Measurements from ENCODE around the gene ZNF283. TPM values are rescaled to one million over a fixed set of nuclear protein-coding genes. Genes with fewer than 3 reads are reported as not detected.
"Not testable (repeated sequence)": the region's sequence is repeated elsewhere in the genome, so short reads cannot be mapped to it uniquely, and the experiment has no call there.

The ZNF283 gene
- total RNA-seq, 4 donors from 2014 or later: 9.6 to 11.4 (median 10.5) TPM

DNA sequence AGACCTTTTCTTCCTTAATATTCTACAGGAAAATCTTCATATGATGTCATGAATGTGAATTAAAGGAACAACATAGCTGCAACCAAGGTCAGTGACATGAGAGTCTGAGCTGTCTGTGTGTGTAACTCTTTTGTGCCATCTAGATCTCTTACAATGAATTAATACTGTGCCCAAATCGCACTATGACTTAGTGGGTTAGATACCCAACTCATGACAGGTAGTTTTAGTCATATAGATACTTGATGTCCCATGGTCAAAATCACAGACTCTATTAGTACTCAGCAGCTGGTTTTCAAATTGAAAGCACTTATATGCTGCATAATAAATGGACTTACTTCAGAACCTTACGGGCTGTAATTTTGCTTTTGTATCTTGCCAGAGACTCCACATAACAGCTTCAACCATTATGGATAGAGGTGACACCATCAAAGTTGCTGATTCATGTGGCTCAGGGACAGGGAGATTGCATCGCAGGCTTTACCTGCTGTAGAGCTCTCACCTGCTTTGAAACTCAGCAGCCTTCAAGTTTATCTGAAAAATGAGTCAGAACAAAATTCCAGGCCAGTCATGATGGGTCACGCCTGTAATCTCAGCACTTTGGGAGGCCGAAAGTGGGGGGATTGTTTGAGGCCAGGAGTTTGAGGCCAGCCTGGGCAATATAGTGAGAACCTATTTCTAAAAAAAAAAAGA is 12.3 kb upstream of the ZNF283 start:
- H3K4me3 ChIP-seq: no peak overlapping the region
- H3K36me3 ChIP-seq: no peaks in the 10 kb centered on the region
- H3K4me1 ChIP-seq: no peaks in the 10 kb centered on the region
- H3K9me3 ChIP-seq: no peaks in the 10 kb centered on the region
- peaks cover 6% of the 10 kb centered on the region for H3K27me3 ChIP-seq
- TF ChIP-seq EP300 (IDR thresholded peaks at IDR 0.05): no peak
- no peak for TF ChIP-seq POLR2AphosphoS5 (IDR thresholded peaks at IDR 0.05)
- TF ChIP-seq, protein P1, sequence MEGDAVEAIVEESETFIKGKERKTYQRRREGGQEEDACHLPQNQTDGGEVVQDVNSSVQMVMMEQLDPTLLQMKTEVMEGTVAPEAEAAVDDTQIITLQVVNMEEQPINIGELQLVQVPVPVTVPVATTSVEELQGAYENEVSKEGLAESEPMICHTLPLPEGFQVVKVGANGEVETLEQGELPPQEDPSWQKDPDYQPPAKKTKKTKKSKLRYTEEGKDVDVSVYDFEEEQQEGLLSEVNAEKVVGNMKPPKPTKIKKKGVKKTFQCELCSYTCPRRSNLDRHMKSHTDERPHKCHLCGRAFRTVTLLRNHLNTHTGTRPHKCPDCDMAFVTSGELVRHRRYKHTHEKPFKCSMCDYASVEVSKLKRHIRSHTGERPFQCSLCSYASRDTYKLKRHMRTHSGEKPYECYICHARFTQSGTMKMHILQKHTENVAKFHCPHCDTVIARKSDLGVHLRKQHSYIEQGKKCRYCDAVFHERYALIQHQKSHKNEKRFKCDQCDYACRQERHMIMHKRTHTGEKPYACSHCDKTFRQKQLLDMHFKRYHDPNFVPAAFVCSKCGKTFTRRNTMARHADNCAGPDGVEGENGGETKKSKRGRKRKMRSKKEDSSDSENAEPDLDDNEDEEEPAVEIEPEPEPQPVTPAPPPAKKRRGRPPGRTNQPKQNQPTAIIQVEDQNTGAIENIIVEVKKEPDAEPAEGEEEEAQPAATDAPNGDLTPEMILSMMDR (IDR thresholded peaks at IDR 0.05): no peak
- no peak for TF ChIP-seq POLR2A (IDR thresholded peaks at IDR 0.05)
- WGBS, 2 donors (ENCODE audit: low coverage in 1 of 2): 66 to 100% methylated on average over 2 to 4 of the region's 5 CpGs
- H3K27ac ChIP-seq: no peak overlapping the region
- no peak for ATAC-seq

- ATAC-seq, H3K9me3 ChIP-seq, H3K27me3 ChIP-seq, H3K4me3 ChIP-seq, H3K36me3 ChIP-seq, H3K27ac ChIP-seq: not testable (repeated sequence)
- 54% methylated on average over 1 of the region's 1 CpG; no CpG with 5 or more reads in 1 of the 2 donors for WGBS, 2 donors (ENCODE audit: low coverage in 1 of 2)
- H3K4me1 ChIP-seq: peaks cover 0 to 10% (median 5%) of the 10 kb centered on the region in 3 donors
Measured at GRCh38 chr19:43817454-43817853, 9.7 kb upstream of the ZNF283 start.

DNA sequence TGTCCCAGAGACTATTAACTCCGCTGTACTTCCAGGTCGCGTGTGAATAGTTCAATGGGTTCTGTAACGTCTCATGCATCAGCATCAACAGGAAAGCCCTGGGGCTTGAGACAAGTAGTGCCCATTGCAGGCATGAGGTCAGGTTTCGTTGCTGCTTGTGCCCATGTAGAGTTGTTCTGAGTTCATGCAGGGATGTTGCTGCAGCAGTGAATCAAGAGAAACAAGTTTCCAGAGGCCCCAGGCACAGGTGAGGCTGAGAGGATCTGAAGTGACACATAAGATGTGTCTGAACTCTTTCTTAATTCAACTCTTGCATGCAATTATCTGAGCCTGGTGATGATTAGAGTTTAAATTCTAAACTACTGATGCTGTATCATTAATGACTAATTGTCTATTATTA is 8.6 kb upstream of the ZNF283 start:
- Histone ChIP-seq H3K9me3 (no peaks in the 10 kb centered on the region), H3K27me3 (peaks cover 7% of the 10 kb centered on the region), H3K4me3 (no peak overlapping the region), H3K27ac (no peak overlapping the region), H3K36me3 (no peaks in the 10 kb centered on the region), H3K4me1 (peaks cover 0 to 10% (median 5%) of the 10 kb centered on the region in 3 donors)
- no peak for ATAC-seq
- TF ChIP-seq EP300 (IDR thresholded peaks at IDR 0.05) (no peak), POLR2A (IDR thresholded peaks at IDR 0.05) (no peak), POLR2AphosphoS5 (IDR thresholded peaks at IDR 0.05) (no peak)
- TF ChIP-seq, protein P1 (IDR thresholded peaks at IDR 0.05): no peak
- WGBS, 2 donors (ENCODE audit: low coverage in 1 of 2): 73 to 90% methylated on average over 3 to 5 of the region's 5 CpGs

DNA sequence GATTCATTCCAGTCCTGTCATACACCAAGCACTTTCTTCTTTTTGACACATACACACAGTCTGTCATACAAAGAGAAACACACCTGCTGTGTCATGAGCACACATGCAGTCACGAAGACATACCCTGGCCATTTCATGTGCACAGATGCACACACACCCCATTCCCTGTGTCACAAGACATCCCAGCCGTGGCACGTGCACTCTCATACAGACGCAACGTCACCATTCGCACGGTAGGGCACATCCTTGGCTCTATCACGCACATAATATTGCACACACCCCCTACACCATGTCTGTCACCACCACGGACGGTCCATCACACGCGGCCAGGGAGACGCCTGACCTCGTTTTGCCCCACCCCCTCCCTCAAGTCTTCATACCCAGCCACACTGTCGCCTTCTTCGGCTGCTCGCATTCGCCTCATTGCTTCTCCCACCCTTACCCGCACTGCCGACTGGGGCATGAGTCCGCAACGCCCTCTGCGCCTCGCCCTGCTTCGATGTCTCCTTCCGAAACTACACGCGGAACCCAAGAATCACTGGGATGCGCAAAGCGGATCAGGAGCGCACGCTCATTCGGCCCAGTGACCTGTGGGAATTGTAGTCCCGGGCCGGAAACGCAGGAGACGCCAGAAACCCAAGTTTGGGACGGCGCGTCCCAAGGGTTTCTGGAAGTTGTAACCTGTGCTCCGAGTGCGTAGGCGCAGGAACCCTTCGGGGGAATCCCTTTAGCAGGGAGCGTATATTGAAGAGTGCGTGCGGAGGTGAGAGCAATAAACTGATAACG is 6.8 kb upstream of the ZNF283 start:
- Histone ChIP-seq H3K27ac (no peak overlapping the region), H3K9me3 (no peaks in the 10 kb centered on the region), H3K4me3 (peak overlapping the region; percentile 8 to 51), H3K27me3 (peaks cover 7% of the 10 kb centered on the region), H3K36me3 (no peaks in the 10 kb centered on the region), H3K4me1 (peaks cover 0 to 10% (median 5%) of the 10 kb centered on the region in 3 donors)
- WGBS, 2 donors (ENCODE audit: low coverage in 1 of 2): 29 to 41% methylated on average over 4 to 22 of the region's 48 CpGs
- no peak for TF ChIP-seq POLR2A (IDR thresholded peaks at IDR 0.05)
- TF ChIP-seq EP300 (IDR thresholded peaks at IDR 0.05): no peak
- TF ChIP-seq POLR2AphosphoS5 (IDR thresholded peaks at IDR 0.05): no peak
- TF ChIP-seq, protein P1 (IDR thresholded peaks at IDR 0.05): no peak
- ATAC-seq: peak; percentile 48

DNA sequence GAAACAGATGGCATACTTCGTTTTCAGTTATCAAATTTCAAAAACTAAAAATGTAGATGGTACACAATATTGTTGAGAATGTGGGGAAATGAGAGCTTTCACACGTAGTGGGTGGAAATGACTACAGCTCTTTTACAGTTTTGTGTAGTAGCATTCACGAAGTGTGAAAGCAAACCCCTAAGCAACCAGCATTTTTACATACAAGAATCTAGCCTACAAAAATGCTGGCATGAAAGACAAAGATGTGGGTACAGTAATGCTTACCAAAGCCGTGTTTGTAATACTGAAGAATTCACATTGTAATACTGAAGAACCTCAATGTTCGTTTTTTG is 6.3 kb upstream of the ZNF283 start:
- Histone ChIP-seq H3K36me3 (no peaks in the 10 kb centered on the region), H3K27ac (no peak overlapping the region), H3K27me3 (peaks cover 7% of the 10 kb centered on the region), H3K4me3 (peak overlapping the region; percentile 8 to 51), H3K4me1 (peaks cover 0 to 10% (median 5%) of the 10 kb centered on the region in 3 donors), H3K9me3 (no peaks in the 10 kb centered on the region)
- WGBS, 2 donors (ENCODE audit: low coverage in 1 of 2): 26 to 39% methylated on average over 5 of the region's 5 CpGs
- no peak for ATAC-seq
- TF ChIP-seq POLR2AphosphoS5 (IDR thresholded peaks at IDR 0.05): no peak
- TF ChIP-seq POLR2A (IDR thresholded peaks at IDR 0.05): no peak
- TF ChIP-seq, protein P1 (IDR thresholded peaks at IDR 0.05): no peak
- no peak for TF ChIP-seq EP300 (IDR thresholded peaks at IDR 0.05)

GRCh38 chr19:43823856-43824255 is 3.3 kb upstream of the ZNF283 start:
- WGBS, 2 donors (ENCODE audit: low coverage in 1 of 2): 75 to 86% methylated on average over 2 to 3 of the region's 3 CpGs

DNA sequence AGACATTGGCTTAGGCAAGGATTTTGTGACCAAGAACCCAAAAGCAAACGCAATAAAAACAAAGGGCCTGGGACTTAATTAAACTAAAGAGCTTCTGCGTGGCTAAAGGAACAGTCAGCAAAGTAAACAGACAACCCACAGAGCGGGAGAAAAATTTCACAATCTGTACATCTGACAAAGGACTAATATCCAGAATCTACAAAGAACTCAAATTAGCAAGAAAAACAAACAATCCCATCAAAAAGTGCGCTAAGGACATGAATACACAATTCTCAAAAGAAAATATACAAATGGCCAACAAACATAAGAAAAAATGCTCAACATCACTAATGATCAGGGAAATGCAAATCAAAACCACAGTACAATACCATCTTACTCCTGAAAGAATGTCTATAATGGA is 2.5 kb upstream of the ZNF283 start:
- H3K9me3 ChIP-seq: not testable (repeated sequence)

More at GRCh38 chr19:43823856-43824255, 3.3 kb upstream of the ZNF283 start:
- ATAC-seq, H3K4me3 ChIP-seq, H3K9me3 ChIP-seq, H3K27me3 ChIP-seq, H3K27ac ChIP-seq, H3K36me3 ChIP-seq: not testable (repeated sequence)
- peaks cover 0 to 25% (median 5%) of the 10 kb centered on the region in 3 donors for H3K4me1 ChIP-seq

More for the DNA sequence above, 2.5 kb upstream of the ZNF283 start:
- ATAC-seq, H3K4me3 ChIP-seq, H3K27ac ChIP-seq, H3K27me3 ChIP-seq: not testable (repeated sequence)
- 62 to 65% methylated on average over 4 of the region's 4 CpGs for WGBS, 2 donors (ENCODE audit: low coverage in 1 of 2)
- H3K36me3 ChIP-seq: peaks cover 0 to 15% of the 10 kb centered on the region in 2 donors
- peaks cover 0 to 25% (median 5%) of the 10 kb centered on the region in 3 donors for H3K4me1 ChIP-seq
